BLaER1 treated with 17β-estradiol and CSF1 and Interleukin-3, amounts not matched to agents 10 nM and 100 nM (cell line): ENCODE measurements around the gene AKAP6.

Experiments used
- H3K27ac ChIP-seq, 11 experiments: shearing (Covaris generic); formaldehyde crosslinking; 2 replicates each; pipeline ENCODE4 v1.8.1; 2022
- H3K27me3 ChIP-seq, 11 experiments: shearing (Covaris generic); formaldehyde crosslinking; 2 replicates each; pipeline ENCODE4 v1.8.1; 2022
- H3K36me3 ChIP-seq, 11 experiments: shearing (Covaris generic); formaldehyde crosslinking; 2 replicates each; pipeline ENCODE4 v1.8.1; 2022
- H3K4me1 ChIP-seq, 10 experiments: shearing (Covaris generic); formaldehyde crosslinking; 2 replicates each; pipeline ENCODE4 v1.8.1; 2022
- H3K4me2 ChIP-seq, 11 experiments: shearing (Covaris generic); formaldehyde crosslinking; 2 replicates each; pipeline ENCODE4 v1.8.1; 2022
- H3K4me3 ChIP-seq, 10 experiments: shearing (Covaris generic); formaldehyde crosslinking; 2 replicates each; pipeline ENCODE4 v1.8.1; 2022
- H3K9ac ChIP-seq, 11 experiments: shearing (Covaris generic); formaldehyde crosslinking; 2 replicates each; pipeline ENCODE4 v1.8.1; 2022
- H3K9me3 ChIP-seq, 11 experiments: shearing (Covaris generic); formaldehyde crosslinking; replicated peaks in 1 of 11; 2 replicates each; pipeline ENCODE4 v1.8.1; 2022
- H4K20me1 ChIP-seq, 11 experiments: shearing (Covaris generic); formaldehyde crosslinking; 2 replicates each; pipeline ENCODE4 v1.8.1; 2022
- Cebpa-rat ChIP-seq, 11 experiments: shearing (Covaris generic); IDR thresholded peaks; 2 replicates each; pipeline ENCODE4 v1.8.1; 2022

The AKAP6 gene

GRCh38 chr14:32726516-32726915, 397.4 kb downstream of the AKAP6 start:
- Histone ChIP-seq H3K9ac (no peak overlapping the region), H3K9me3 (no peaks in the 10 kb centered on the region), H3K4me1 (peaks cover 0 to 7% (median 0%) of the 10 kb centered on the region in 10 experiments; a peak in 1 of 20 replicates), H3K4me3 (no peak overlapping the region), H4K20me1 (no peaks in the 10 kb centered on the region), H3K27me3 (no peaks in the 10 kb centered on the region), H3K27ac (no peak overlapping the region), H3K36me3 (no peaks in the 10 kb centered on the region), H3K4me2 (no peak overlapping the region)
- no peak for TF ChIP-seq Cebpa-rat (IDR thresholded peaks at IDR 0.05)

DNA sequence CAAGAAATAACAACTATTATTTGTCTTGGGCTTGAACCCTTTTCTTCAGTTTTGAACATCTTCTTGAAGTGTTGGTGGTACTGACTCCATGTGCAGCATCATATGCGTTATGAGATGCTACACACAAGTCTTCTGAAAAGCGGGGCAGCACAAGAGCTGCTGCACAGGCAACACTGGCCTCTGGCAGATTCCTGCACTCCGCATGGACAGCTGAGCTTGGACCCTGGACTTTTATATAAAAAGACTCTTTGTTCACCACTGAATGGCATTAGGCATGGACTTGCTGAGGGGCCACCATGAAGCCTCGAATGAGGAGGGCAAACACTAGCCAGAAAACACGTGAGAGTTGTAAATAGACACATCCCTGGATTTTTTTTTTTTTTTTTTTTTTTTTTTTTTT, 398.7 kb downstream of the AKAP6 start:
- H3K4me2 ChIP-seq, result no peak overlapping the region
- no peak for TF ChIP-seq Cebpa-rat (IDR thresholded peaks at IDR 0.05)

GRCh38 chr14:32728526-32728925, 399.4 kb downstream of the AKAP6 start:
- no peak overlapping the region for H3K27ac ChIP-seq

More for the DNA sequence above, 398.7 kb downstream of the AKAP6 start:
- H4K20me1 ChIP-seq, result no peaks in the 10 kb centered on the region
- H3K9ac ChIP-seq, result no peak overlapping the region
- no peak overlapping the region for H3K4me3 ChIP-seq
- no peak overlapping the region for H3K27ac ChIP-seq
- H3K9me3 ChIP-seq, result no peaks in the 10 kb centered on the region
- no peaks in the 10 kb centered on the region for H3K27me3 ChIP-seq
- no peaks in the 10 kb centered on the region for H3K36me3 ChIP-seq
- H3K4me1 ChIP-seq, result peaks cover 0 to 7% (median 0%) of the 10 kb centered on the region in 10 experiments; a peak in 1 of 20 replicates

GRCh38 chr14:32728976-32729375, 399.9 kb downstream of the AKAP6 start:
- no peaks in the 10 kb centered on the region for H3K27me3 ChIP-seq
- H3K27ac ChIP-seq, result no peak overlapping the region
- H3K4me2 ChIP-seq, result no peak overlapping the region
- no peaks in the 10 kb centered on the region for H4K20me1 ChIP-seq
- H3K9ac ChIP-seq, result no peak overlapping the region
- no peaks in the 10 kb centered on the region for H3K9me3 ChIP-seq
- peaks cover 0 to 7% (median 0%) of the 10 kb centered on the region in 10 experiments; a peak in 1 of 20 replicates for H3K4me1 ChIP-seq
- no peak for TF ChIP-seq Cebpa-rat (IDR thresholded peaks at IDR 0.05)
- no peaks in the 10 kb centered on the region for H3K36me3 ChIP-seq
- no peak overlapping the region for H3K4me3 ChIP-seq

More at GRCh38 chr14:32728526-32728925, 399.4 kb downstream of the AKAP6 start:
- Histone ChIP-seq H3K4me1 (peaks cover 0 to 7% (median 0%) of the 10 kb centered on the region in 10 experiments; a peak in 1 of 20 replicates), H3K9ac (no peak overlapping the region), H3K36me3 (no peaks in the 10 kb centered on the region), H3K9me3 (no peaks in the 10 kb centered on the region), H4K20me1 (no peaks in the 10 kb centered on the region), H3K27me3 (no peaks in the 10 kb centered on the region), H3K4me3 (no peak overlapping the region), H3K4me2 (no peak overlapping the region)
- no peak for TF ChIP-seq Cebpa-rat (IDR thresholded peaks at IDR 0.05)

GRCh38 chr14:32731249-32731648, 402.2 kb downstream of the AKAP6 start:
- Histone ChIP-seq H3K4me3 (no peak overlapping the region), H4K20me1 (no peaks in the 10 kb centered on the region), H3K9me3 (no peaks in the 10 kb centered on the region), H3K27me3 (no peaks in the 10 kb centered on the region), H3K27ac (no peak overlapping the region), H3K9ac (no peak overlapping the region), H3K36me3 (no peaks in the 10 kb centered on the region), H3K4me1 (no peaks in the 10 kb centered on the region), H3K4me2 (no peak overlapping the region)
- TF ChIP-seq Cebpa-rat (IDR thresholded peaks at IDR 0.05), result no peak

GRCh38 chr14:32733015-32733414, 403.9 kb downstream of the AKAP6 start:
- H3K4me2 ChIP-seq, result no peak overlapping the region
- H4K20me1 ChIP-seq, result no peaks in the 10 kb centered on the region
- no peaks in the 10 kb centered on the region for H3K4me1 ChIP-seq
- no peaks in the 10 kb centered on the region for H3K27me3 ChIP-seq
- H3K27ac ChIP-seq, result no peak overlapping the region
- no peak for TF ChIP-seq Cebpa-rat (IDR thresholded peaks at IDR 0.05)
- no peaks in the 10 kb centered on the region for H3K9me3 ChIP-seq
- H3K9ac ChIP-seq, result no peak overlapping the region
- H3K36me3 ChIP-seq, result no peaks in the 10 kb centered on the region
- H3K4me3 ChIP-seq, result no peak overlapping the region

- no peak for TF ChIP-seq Cebpa-rat (IDR thresholded peaks at IDR 0.05)
- no peaks in the 10 kb centered on the region for H3K27me3 ChIP-seq
- no peak overlapping the region for H3K27ac ChIP-seq
Measured at GRCh38 chr14:32734261-32734660, 405.2 kb downstream of the AKAP6 start.

GRCh38 chr14:32737621-32738020, 408.5 kb downstream of the AKAP6 start:
- no peaks in the 10 kb centered on the region for H3K27me3 ChIP-seq
- H4K20me1 ChIP-seq, result no peaks in the 10 kb centered on the region
- H3K4me2 ChIP-seq, result no peak overlapping the region
- H3K4me3 ChIP-seq, result no peak overlapping the region
- H3K27ac ChIP-seq, result no peak overlapping the region
- no peaks in the 10 kb centered on the region for H3K4me1 ChIP-seq
- TF ChIP-seq Cebpa-rat (IDR thresholded peaks at IDR 0.05), result no peak
- no peak overlapping the region for H3K9ac ChIP-seq
- no peaks in the 10 kb centered on the region for H3K9me3 ChIP-seq
- no peaks in the 10 kb centered on the region for H3K36me3 ChIP-seq

More at GRCh38 chr14:32734261-32734660, 405.2 kb downstream of the AKAP6 start:
- no peaks in the 10 kb centered on the region for H3K9me3 ChIP-seq
- no peak overlapping the region for H3K4me3 ChIP-seq
- no peaks in the 10 kb centered on the region for H3K4me1 ChIP-seq
- H4K20me1 ChIP-seq, result no peaks in the 10 kb centered on the region
- no peak overlapping the region for H3K4me2 ChIP-seq
- H3K36me3 ChIP-seq, result no peaks in the 10 kb centered on the region
- H3K9ac ChIP-seq, result no peak overlapping the region

DNA sequence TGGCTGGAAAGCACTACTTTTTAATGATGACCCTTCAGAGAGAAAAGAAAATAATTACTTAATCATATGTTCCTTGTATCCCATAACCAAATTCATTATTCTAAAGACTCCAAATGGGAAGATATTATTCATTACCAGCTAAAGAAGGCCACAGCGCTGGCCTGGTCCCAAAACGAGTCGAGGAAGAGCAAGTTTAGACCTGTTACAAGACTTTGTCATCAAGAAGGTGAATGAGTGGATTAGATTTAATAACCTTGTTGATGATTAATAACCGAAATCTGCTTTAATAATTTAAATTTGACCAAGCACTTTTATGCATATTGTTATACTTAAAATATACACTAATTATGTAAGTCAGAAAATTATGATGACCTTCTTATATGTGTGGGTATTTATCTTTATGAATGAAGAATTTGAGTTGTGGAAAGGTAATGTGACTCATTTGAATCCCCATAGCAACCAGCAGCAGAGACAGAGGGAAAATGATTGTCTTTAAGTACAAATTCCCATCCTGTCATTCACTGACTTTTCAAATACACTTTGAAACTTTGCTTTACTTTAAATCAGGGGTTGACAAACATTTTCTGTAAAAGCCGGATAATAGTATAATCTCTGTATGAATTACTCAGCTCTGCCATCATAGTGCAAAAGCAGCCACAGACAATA, 409.2 kb downstream of the AKAP6 start:
- TF ChIP-seq Cebpa-rat (IDR thresholded peaks at IDR 0.05), result no peak
- no peak overlapping the region for H3K27ac ChIP-seq
- no peaks in the 10 kb centered on the region for H3K27me3 ChIP-seq
- H3K4me2 ChIP-seq, result no peak overlapping the region
- no peaks in the 10 kb centered on the region for H4K20me1 ChIP-seq
- no peak overlapping the region for H3K4me3 ChIP-seq
- no peaks in the 10 kb centered on the region for H3K36me3 ChIP-seq
- H3K9me3 ChIP-seq, result no peaks in the 10 kb centered on the region
- H3K4me1 ChIP-seq, result no peaks in the 10 kb centered on the region
- no peak overlapping the region for H3K9ac ChIP-seq

GRCh38 chr14:32744811-32745445, 415.8 kb downstream of the AKAP6 start:
- Histone ChIP-seq H3K36me3 (no peaks in the 10 kb centered on the region), H3K27ac (no peak overlapping the region), H4K20me1 (no peaks in the 10 kb centered on the region), H3K4me1 (no peaks in the 10 kb centered on the region), H3K4me3 (no peak overlapping the region), H3K9ac (no peak overlapping the region), H3K4me2 (no peak overlapping the region), H3K27me3 (no peaks in the 10 kb centered on the region), H3K9me3 (no peaks in the 10 kb centered on the region)
- no peak for TF ChIP-seq Cebpa-rat (IDR thresholded peaks at IDR 0.05)
